K562 (cell line): ENCODE results near the gene FRAT1. TPM values are rescaled to one million over a fixed set of nuclear protein-coding genes. Genes with fewer than 3 reads are reported as not detected.

ENCODE experiments used
- C11orf30 ChIP-seq: fragments of 450-650 bp; IDR thresholded peaks from 2 replicates; pipeline ENCODE4 v1.6.1; 2016; ENCODE audit warnings: low read depth, mild to moderate bottlenecking
- KDM4B ChIP-seq, 2 experiments: fragments of 450-650 bp in 1 of 2; sonication (generic) in 1 of 2; IDR thresholded peaks; 2 replicates each; pipeline ENCODE4 v1.6.1; 2016 to 2017; ENCODE audit warnings: borderline replicate concordance in 2 of 2, antibody characterized with exemption in 1 of 2, low read depth in 1 of 2, mild to moderate bottlenecking in 1 of 2
- KHSRP ChIP-seq: fragments of 450-650 bp; IDR thresholded peaks from 2 replicates; pipeline ENCODE4 v1.6.1; 2017
- RAD51 ChIP-seq: fragments of 450-650 bp; IDR thresholded peaks from 2 replicates; pipeline ENCODE4 v1.7.1; 2016; ENCODE audit warnings: low read depth, mild to moderate bottlenecking, borderline replicate concordance
- TRIM24 ChIP-seq, 2 experiments: fragments of 450-650 bp; IDR thresholded peaks; 2 replicates each; pipeline ENCODE4 v1.6.1; 2016
- polyA plus RNA-seq, 8 experiments: library from polyadenylated mRNA; depleted of rRNA in 4 of 8; stranded (reverse) in 5 of 8; unstranded in 3 of 8; fragments of >200 nt; fragmentation: Nextera tagmentation in 2 of 8; fragmentation: Illumina TruSeq in 1 of 8; extraction: Ambion mirVana in 2 of 8; extraction: Trizol in 1 of 8; gene quantifications; 2 replicates each; pipeline versions ENCODE4 v1.2.1 to v1.2.3, GENCODE V29; 2011 to 2014; ENCODE audit warnings: inconsistent platforms in 1 of 8, missing spikeins in 1 of 8
- total RNA-seq, 7 experiments: library from RNA; depleted of rRNA in 6 of 7; stranded (reverse); fragments of >200 nt in 6 of 7; fragmentation: Illumina TruSeq in 2 of 7; extraction: Trizol in 2 of 7; gene quantifications; 2 replicates each; pipeline versions ENCODE4 v1.2.1 to v1.2.3, GENCODE V29; 2011 to 2021; ENCODE audit warnings: low replicate concordance in 1 of 7
- TF ChIP-seq, protein P1 (sequence below), 3 experiments: fragments of 200-800 bp in 1 of 3; fragments of 250-450 bp in 1 of 3; fragments of 450-650 bp in 1 of 3; sonication (Bioruptor Pico) in 1 of 3; sonication (Bioruptor generic) in 1 of 3; formaldehyde crosslinking in 1 of 3; IDR thresholded peaks; 2 replicates each; pipeline versions ENCODE4 v1.6.1 to v1.8.0; 2016 to 2022; ENCODE audit warnings: mild to moderate bottlenecking in 2 of 3, missing genetic modification characterization in 2 of 3, missing compliant biosample characterization in 1 of 3, moderate library complexity in 1 of 3
- TF ChIP-seq, protein P2 (sequence below): fragments of 250-450 bp; sonication (Bioruptor Pico); IDR thresholded peaks from 2 replicates; pipeline ENCODE4 v1.8.0; 2021; ENCODE audit warnings: borderline replicate concordance, mild to moderate bottlenecking, moderate library complexity; ENCODE audit not compliant: poor library complexity, severe bottlenecking

The FRAT1 gene
- total and polyA plus RNA-seq, 9 of the 15 experiments (the other 6 are each of a cell fraction or from before 2014, with no cell fraction given), result 0.11 to 4.6 (median 1.4) TPM

DNA sequence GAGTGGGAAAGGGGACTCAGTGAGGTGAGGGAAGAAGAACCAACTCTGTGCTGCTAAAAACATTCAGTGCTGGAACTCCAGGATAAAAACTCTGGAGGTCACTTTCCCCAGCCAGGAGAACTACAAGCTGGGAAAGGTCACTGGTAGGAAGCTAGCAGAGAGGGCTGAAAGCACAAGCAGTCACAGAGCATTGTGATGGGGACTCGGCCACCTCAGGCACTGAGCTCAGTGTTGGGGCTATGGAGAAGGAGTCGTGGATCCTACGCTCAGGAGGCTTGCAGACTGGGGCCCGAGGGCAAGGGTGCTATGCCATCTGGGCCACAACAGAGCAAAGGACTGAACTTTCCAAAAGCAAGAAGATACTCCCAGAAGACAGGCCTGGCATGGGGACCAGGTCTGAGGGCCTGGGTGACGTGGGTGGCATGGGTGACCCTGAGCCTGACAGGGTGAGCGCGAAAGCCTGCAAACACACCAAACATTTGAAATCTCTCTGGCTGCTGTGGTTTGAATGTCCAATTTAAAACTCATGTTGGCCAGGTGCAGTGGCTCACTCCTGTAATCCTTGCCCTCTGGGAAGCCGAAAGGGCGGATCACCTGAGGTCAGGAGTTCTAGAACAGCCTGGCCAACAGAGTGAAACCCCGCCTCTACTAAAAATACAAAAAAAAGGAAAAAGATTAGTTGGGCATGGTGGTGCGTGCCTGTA is 16.8 kb upstream of the FRAT1 start (continued):
- TF ChIP-seq, protein P1, sequence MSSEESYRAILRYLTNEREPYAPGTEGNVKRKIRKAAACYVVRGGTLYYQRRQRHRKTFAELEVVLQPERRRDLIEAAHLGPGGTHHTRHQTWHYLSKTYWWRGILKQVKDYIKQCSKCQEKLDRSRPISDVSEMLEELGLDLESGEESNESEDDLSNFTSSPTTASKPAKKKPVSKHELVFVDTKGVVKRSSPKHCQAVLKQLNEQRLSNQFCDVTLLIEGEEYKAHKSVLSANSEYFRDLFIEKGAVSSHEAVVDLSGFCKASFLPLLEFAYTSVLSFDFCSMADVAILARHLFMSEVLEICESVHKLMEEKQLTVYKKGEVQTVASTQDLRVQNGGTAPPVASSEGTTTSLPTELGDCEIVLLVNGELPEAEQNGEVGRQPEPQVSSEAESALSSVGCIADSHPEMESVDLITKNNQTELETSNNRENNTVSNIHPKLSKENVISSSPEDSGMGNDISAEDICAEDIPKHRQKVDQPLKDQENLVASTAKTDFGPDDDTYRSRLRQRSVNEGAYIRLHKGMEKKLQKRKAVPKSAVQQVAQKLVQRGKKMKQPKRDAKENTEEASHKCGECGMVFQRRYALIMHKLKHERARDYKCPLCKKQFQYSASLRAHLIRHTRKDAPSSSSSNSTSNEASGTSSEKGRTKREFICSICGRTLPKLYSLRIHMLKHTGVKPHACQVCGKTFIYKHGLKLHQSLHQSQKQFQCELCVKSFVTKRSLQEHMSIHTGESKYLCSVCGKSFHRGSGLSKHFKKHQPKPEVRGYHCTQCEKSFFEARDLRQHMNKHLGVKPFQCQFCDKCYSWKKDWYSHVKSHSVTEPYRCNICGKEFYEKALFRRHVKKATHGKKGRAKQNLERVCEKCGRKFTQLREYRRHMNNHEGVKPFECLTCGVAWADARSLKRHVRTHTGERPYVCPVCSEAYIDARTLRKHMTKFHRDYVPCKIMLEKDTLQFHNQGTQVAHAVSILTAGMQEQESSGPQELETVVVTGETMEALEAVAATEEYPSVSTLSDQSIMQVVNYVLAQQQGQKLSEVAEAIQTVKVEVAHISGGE (CRISPR knock-in tag; IDR thresholded peaks at IDR 0.05), result no peak
- TF ChIP-seq C11orf30 (no peak), KHSRP (no peak), RAD51 (no peak), TRIM24 (IDR thresholded peaks at IDR 0.05) (no peak), KDM4B (IDR thresholded peaks at IDR 0.05; ENCODE audit: borderline replicate concordance in 2 of 2, low read depth in 1 of 2) (no peak)
- TF ChIP-seq, protein P2, sequence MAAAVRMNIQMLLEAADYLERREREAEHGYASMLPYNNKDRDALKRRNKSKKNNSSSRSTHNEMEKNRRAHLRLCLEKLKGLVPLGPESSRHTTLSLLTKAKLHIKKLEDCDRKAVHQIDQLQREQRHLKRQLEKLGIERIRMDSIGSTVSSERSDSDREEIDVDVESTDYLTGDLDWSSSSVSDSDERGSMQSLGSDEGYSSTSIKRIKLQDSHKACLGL (CRISPR knock-in tag), result no peak
